Neural progenitor cell (in vitro differentiated cells): ENCODE results near the gene MAP3K9.

Source experiments
- CTCF ChIP-seq: fragments of 200-600 bp; sonication (generic); IDR thresholded peaks from 2 replicates; pipeline ENCODE4 v1.5.1; 2017; ENCODE audit warnings: antibody characterized with exemption, mild to moderate bottlenecking
- EZH2 ChIP-seq: fragments of 200-600 bp; sonication (generic); IDR thresholded peaks from 2 replicates; pipeline ENCODE4 v1.6.1; 2017; ENCODE audit warnings: antibody characterized with exemption, mild to moderate bottlenecking, moderate library complexity

DNA sequence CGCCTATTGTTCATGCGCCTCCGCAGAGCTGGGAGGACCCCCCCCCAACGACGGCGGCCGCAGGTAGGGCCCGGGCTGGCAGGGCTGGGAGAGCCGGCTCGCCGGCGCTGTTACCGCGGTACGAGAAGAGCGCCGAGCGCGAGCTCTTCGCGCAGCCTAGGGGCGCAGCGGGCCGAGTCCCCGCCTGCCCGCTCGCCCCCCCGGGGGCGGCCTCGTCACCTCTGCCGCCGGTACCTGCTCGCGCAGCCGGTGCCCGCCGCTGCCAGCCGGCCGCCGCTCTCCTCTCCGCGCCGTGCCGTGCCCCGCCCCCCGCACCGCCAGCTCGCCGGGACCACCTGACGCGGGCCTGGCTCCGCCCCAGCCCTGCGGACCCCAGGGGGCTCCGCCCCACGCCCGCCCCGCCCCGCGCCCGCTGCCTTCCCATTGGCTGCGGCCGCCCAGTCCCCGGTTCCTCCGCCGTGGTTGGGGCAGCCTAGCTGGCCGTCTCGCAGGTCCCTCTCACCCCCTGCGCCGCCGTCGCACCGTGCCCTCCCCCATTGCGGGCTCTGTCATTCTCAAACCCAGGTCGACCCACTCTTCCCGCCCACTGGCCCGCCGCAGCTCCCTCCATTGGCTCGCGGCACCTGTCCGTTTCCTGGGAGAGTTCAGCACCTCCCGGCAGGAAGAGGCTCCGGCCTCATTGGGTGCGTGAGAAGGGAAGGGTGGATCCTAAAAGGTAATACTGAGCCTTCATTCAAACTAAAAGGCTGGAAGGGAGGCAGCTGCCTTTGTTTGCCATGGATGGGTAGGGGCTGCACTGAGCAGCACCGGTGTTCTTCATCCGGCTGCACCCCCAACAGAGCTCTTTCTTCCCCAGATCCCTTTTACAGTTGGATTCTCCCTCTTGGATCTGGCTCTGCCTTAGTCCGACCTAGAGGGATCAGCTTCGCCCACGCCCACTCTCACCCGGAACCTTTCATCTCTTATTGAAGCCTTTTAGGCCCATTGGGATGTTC lies at the start of gene MAP3K9:
- TF ChIP-seq CTCF (no peak), EZH2 (no peak)
